Mucosa of rectum (tissue), 2 donors: Measurements from ENCODE around the gene CUX1.
"Not testable (repeated sequence)": the region's sequence is repeated elsewhere in the genome, so short reads cannot be mapped to it uniquely, and the experiment has no call there.

Experiments used
- H3K27ac ChIP-seq, 2 donors: one replicate each; pipeline ENCODE4 v1.7.0; 2013; ENCODE audit warnings: inconsistent platforms in 2 of 2, low read depth in 2 of 2, low read length in 2 of 2
- H3K27me3 ChIP-seq, 2 donors: one replicate each; pipeline ENCODE4 v1.7.0; 2013; ENCODE audit warnings: low read length in 2 of 2; ENCODE audit not compliant: control insufficient read depth in 2 of 2, insufficient read depth in 2 of 2
- H3K36me3 ChIP-seq, 2 donors: one replicate each; pipeline ENCODE4 v1.7.0; 2013; ENCODE audit warnings: low read length in 2 of 2; ENCODE audit not compliant: control insufficient read depth in 2 of 2, insufficient read depth in 2 of 2
- H3K4me1 ChIP-seq, 2 donors: one replicate each; pipeline ENCODE4 v1.7.0; 2013; ENCODE audit warnings: low read length in 2 of 2, mild to moderate bottlenecking in 1 of 2; ENCODE audit not compliant: control insufficient read depth in 2 of 2, insufficient read depth in 2 of 2
- H3K4me3 ChIP-seq, 2 donors: one replicate each; pipeline ENCODE4 v1.7.0; 2013; ENCODE audit warnings: low read length in 2 of 2
- H3K9ac ChIP-seq, 2 donors: one replicate each; pipeline ENCODE4 v1.7.0; 2013; ENCODE audit warnings: low read length in 2 of 2, low read depth in 1 of 2, mild to moderate bottlenecking in 1 of 2
- H3K9me3 ChIP-seq, 2 donors: one replicate each; pipeline ENCODE4 v1.7.0; 2013; ENCODE audit warnings: low read length in 2 of 2; ENCODE audit not compliant: control insufficient read depth in 2 of 2
- donor health status: healthy.
- donor health status: Normal muscosa, but diverticular disease.

CUX1 gene

DNA sequence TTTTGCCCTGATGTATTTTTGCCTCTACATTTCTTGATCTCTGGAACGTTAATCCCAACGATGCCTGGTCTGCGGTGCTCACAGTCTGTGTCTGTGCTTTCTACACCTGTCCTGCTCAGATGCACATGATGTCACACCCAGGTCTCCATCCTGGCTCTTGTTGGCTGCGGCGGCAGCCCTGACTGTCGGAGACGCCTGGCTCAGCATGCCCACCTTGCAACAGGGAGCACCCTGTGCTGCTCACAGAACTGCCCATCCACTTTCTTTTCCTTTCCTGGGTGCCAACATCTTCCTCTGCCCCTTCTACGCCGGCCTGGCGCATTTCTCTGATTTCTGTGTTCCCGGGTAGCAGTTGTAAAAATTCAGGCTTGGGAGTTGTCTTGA is 106.2 kb downstream of the CUX1 start:
- Histone ChIP-seq H3K4me1 (no peaks in the 10 kb centered on the region), H3K27me3 (no peaks in the 10 kb centered on the region), H3K4me3 (no peak overlapping the region), H3K27ac (peak overlapping the region in 1 of 2 donors; percentile 23), H3K9me3 (no peaks in the 10 kb centered on the region), H3K9ac (no peak overlapping the region), H3K36me3 (peaks cover 6 to 8% of the 10 kb centered on the region in 2 donors)

DNA sequence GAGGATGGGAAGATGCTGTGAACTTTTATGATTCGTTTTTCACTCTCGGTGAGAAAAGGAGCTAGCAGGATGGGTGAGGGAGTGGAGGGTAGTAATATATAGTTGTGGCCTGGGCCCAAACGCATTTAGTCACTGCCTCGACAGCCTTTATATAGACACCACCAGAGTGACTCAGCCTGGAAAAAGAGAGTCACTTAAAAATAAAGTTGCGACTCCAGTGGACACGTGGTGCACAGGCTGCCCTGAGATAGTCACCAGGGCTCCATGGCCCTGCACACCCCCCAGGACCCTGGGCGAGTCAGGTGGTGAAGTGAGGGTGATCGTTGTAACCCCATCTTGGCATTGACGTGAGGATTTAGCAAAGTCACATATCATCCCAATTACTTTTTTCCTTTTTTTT is 106.7 kb downstream of the CUX1 start:
- Histone ChIP-seq H3K9ac (no peak overlapping the region), H3K4me1 (no peaks in the 10 kb centered on the region), H3K4me3 (no peak overlapping the region), H3K27ac (peak overlapping the region in 1 of 2 donors; percentile 23), H3K27me3 (no peaks in the 10 kb centered on the region), H3K36me3 (peaks cover 4 to 5% of the 10 kb centered on the region in 2 donors), H3K9me3 (no peaks in the 10 kb centered on the region)

DNA sequence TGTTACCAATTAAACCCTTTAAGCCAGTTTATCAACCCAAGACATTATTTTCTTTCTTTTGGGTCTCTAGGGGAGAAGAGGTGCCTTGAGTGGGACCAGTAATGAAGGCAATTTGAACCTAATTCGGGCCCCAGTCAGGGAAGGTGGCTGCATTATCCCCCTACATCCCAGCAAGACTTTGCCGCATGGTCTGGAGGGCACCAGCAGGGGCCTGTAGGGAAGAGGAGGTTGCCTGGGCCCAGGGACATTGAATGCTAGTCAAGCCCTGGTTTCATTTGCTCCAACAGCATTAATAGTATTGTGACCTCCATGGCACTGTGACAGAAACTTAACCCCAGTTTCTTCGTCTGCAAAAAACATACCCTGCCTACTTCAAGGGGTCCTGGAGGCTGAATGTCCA is 108.8 kb downstream of the CUX1 start:
- H3K4me1 ChIP-seq = no peaks in the 10 kb centered on the region
- no peaks in the 10 kb centered on the region for H3K9me3 ChIP-seq
- no peak overlapping the region for H3K4me3 ChIP-seq
- no peaks in the 10 kb centered on the region for H3K27me3 ChIP-seq
- H3K36me3 ChIP-seq = no peaks in the 10 kb centered on the region
- no peak overlapping the region for H3K9ac ChIP-seq
- no peak overlapping the region for H3K27ac ChIP-seq

DNA sequence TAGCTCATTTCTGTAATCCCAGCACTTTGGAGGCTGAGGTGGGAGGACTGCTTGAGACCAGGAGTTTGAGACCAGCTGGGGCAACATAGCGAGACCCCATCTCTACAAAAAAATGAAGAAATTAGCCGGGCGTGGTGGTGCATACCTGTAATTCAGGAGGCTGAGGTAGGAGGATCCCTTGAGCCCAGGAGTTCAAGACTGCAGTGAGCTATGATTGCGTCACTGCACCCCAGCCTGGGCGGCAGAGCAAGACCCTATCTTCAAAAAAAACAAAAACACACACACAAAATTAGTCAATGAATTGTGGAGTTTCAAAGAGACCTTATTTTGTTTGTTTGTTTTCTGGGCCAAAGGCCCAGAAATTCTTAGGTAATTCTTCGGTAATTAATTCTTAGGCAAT is 110.0 kb downstream of the CUX1 start:
- Histone ChIP-seq H3K4me1 (no peaks in the 10 kb centered on the region), H3K9ac (no peak overlapping the region), H3K4me3 (no peak overlapping the region), H3K27me3 (no peaks in the 10 kb centered on the region), H3K36me3 (no peaks in the 10 kb centered on the region), H3K27ac (no peak overlapping the region), H3K9me3 (no peaks in the 10 kb centered on the region)

DNA sequence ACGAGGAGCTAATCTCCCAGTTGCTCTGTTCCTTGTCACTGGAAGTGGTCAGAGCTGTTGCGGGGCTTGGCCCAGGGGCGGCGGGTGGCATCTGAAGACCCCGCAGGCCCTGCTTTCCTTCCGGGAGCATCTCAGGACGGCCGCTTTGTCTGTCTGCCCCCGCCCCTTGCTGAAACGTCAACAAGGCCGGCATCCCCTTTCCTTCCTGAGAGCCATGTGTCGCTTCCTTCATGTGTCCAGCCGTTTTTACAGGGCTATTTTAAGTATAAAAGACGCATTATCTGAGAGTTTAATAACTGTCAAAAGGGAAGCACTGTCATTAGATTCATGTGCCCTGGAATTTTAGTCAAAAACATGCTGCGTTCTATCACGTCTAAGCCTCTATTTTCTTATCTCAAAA is 110.4 kb downstream of the CUX1 start:
- H3K9ac ChIP-seq = no peak overlapping the region
- H3K27me3 ChIP-seq = no peaks in the 10 kb centered on the region
- no peaks in the 10 kb centered on the region for H3K9me3 ChIP-seq
- H3K4me3 ChIP-seq = no peak overlapping the region
- no peaks in the 10 kb centered on the region for H3K36me3 ChIP-seq
- no peaks in the 10 kb centered on the region for H3K4me1 ChIP-seq
- no peak overlapping the region for H3K27ac ChIP-seq

DNA sequence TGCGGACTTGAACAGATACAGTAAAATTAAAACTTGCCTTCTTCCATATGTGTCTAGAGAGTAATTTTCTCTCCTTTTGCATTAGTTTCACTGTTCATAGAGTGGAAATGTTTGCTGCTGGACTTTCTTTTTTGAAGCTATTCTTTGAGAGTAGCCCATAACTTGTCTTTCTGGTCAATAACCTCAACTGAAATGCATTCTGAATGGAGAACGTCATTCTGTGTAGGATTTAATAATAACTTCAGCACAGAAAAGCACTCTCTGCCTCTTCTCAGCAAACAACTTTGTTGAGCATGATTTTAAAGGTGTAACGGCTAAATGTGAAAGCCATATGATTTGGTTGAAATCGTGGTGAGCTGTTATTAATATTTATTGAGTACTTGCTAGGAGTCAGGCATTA is 111.8 kb downstream of the CUX1 start:
- no peak overlapping the region for H3K27ac ChIP-seq
- H3K9me3 ChIP-seq = no peaks in the 10 kb centered on the region
- peaks cover 6 to 9% of the 10 kb centered on the region in 2 donors for H3K4me1 ChIP-seq
- H3K9ac ChIP-seq = no peak overlapping the region
- no peak overlapping the region for H3K4me3 ChIP-seq
- H3K27me3 ChIP-seq = no peaks in the 10 kb centered on the region
- no peaks in the 10 kb centered on the region for H3K36me3 ChIP-seq

DNA sequence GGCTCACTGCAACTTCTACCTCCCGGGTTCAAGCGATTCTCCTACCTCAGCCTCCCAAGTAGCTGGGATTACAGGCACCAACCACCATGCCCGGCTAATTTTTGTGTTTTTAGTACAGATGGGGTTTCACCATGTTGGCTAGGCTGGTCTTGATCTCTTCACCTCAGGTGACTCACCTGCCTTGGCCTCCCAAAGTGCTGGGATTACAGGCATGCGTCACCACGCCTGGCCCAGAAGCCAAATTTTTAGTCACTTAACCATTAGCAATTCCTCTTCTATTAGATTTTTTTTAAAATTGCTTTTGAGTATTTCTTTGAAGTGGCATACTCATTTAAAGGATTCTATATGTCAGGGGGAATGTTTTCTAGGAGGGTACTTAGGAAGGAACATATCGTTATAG is 112.5 kb downstream of the CUX1 start:
- not testable (repeated sequence) for H3K36me3 ChIP-seq, H3K27me3 ChIP-seq, H3K9me3 ChIP-seq, H3K4me3 ChIP-seq, H3K27ac ChIP-seq, H3K9ac ChIP-seq
- peaks cover 11 to 12% of the 10 kb centered on the region in 2 donors for H3K4me1 ChIP-seq

DNA sequence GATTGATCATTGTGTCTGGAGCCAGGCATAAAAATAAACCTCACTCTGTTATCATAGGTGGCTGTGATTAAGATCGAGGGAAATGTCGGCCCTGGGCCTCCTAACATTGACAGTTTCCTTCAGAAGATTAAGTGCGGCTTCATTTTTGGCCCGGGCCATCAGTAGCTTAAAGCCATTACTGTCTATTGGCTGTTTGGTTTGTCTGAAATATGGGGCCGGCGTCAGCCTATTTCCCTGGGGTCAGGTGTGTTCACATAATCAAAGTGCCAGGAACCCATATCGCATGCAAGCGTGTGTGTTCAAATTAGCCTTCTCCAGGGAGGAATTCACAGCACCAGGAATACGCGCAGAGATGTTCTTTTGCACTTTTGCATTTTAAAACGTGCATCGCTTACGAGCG is 114.7 kb downstream of the CUX1 start:
- Histone ChIP-seq H3K27ac (no peak overlapping the region), H3K36me3 (no peaks in the 10 kb centered on the region), H3K27me3 (no peaks in the 10 kb centered on the region), H3K4me1 (peaks cover 30 to 31% of the 10 kb centered on the region in 2 donors), H3K9me3 (no peaks in the 10 kb centered on the region), H3K9ac (no peak overlapping the region), H3K4me3 (no peak overlapping the region)

DNA sequence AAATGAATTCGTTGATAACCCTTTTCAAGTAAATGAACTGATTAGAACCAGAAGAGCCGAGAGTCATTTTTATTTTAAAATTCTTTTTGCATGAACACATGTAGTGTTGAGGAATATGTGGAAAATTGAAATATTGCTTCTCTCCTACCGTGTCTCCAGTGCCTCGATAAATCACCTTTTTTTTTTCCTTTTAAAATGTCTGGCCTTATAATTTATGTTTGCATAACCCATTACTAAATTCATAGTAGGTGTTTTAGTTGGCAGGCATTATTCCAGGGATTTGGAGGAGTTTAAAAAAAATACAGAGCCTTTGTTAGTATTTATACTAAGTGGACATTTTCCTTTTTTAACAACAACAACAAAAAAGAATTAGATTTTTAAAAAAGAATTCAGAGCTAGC is 115.6 kb downstream of the CUX1 start:
- no peak overlapping the region for H3K9ac ChIP-seq
- no peaks in the 10 kb centered on the region for H3K36me3 ChIP-seq
- H3K9me3 ChIP-seq = no peaks in the 10 kb centered on the region
- H3K27ac ChIP-seq = no peak overlapping the region
- H3K4me1 ChIP-seq = peaks cover 32 to 34% of the 10 kb centered on the region in 2 donors
- H3K27me3 ChIP-seq = no peaks in the 10 kb centered on the region
- no peak overlapping the region for H3K4me3 ChIP-seq

DNA sequence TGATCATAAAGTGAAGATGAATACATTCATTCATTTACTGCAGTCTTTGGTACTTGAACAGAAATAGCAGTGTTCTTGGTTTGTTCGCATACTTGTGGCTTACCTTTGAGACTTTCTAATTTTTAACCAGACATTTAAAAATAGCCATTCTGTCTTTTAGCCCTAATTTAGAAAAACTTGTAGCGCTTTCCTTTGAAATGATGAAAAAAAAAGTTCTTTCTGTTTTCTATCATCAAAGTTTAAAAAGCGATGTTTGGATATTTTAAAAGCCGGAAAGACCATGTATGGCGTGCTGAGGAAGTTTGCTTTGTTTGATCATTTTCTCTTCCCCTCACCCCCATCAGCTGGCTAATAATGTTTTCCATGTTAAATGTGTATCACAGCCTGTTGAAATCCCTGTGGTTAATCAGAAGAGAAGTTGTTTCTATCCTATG is 116.3 kb downstream of the CUX1 start:
- H3K9ac ChIP-seq = peak overlapping the region in 1 of 2 donors; percentile 72
- no peak overlapping the region for H3K4me3 ChIP-seq
- no peaks in the 10 kb centered on the region for H3K9me3 ChIP-seq
- peak overlapping the region; percentile 80 to 88 for H3K27ac ChIP-seq
- H3K4me1 ChIP-seq = peaks cover 32 to 34% of the 10 kb centered on the region in 2 donors
- H3K27me3 ChIP-seq = no peaks in the 10 kb centered on the region
- H3K36me3 ChIP-seq = no peaks in the 10 kb centered on the region

DNA sequence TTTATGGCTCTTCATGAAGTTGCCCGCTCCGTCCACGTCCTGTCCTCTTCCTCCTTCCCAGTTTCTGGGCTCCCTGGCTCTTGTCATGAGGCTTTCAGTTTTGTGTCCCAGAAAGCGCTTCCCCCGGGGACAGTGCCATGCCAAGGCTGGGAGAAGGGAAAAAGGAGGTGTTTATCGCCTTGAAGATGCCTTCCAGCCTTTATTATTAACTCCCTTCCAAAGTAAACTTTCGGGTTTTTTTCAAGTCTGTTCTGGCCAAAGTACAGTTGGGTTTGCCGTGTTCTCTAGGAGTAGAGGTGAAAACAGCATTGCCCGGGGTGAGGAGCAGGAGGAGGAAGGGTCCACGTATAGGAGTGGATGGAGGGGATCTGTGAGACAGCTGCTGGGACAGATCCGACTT is 117.2 kb downstream of the CUX1 start:
- H3K9me3 ChIP-seq = no peaks in the 10 kb centered on the region
- peak overlapping the region; percentile 8 to 72 for H3K9ac ChIP-seq
- no peaks in the 10 kb centered on the region for H3K27me3 ChIP-seq
- peaks cover 32 to 34% of the 10 kb centered on the region in 2 donors for H3K4me1 ChIP-seq
- H3K36me3 ChIP-seq = no peaks in the 10 kb centered on the region
- peak overlapping the region; percentile 51 to 58 for H3K4me3 ChIP-seq
- H3K27ac ChIP-seq = peak overlapping the region; percentile 80 to 88
